Neural progenitor cell (in vitro differentiated cells): ENCODE results near the gene EPB41.

Source experiments
- CTCF ChIP-seq: fragments of 200-600 bp; sonication (generic); IDR thresholded peaks from 2 replicates; pipeline ENCODE4 v1.5.1; 2017; ENCODE audit warnings: antibody characterized with exemption, mild to moderate bottlenecking
- EZH2 ChIP-seq: fragments of 200-600 bp; sonication (generic); IDR thresholded peaks from 2 replicates; pipeline ENCODE4 v1.6.1; 2017; ENCODE audit warnings: antibody characterized with exemption, mild to moderate bottlenecking, moderate library complexity

- TF ChIP-seq CTCF: peak; percentile 67
- TF ChIP-seq EZH2: no peak
Observed at GRCh38 chr1:29033829-29034466, 119.6 kb downstream of the EPB41 start.
